Activated naive CD8-positive, alpha-beta T cell treated with anti-CD3 and anti-CD28 coated beads, Interleukin-2, amount 50 U/mL, for 16 hours (primary cell): ENCODE data around the gene AXDND1.
"Not testable (repeated sequence)": the region's sequence is repeated elsewhere in the genome, so short reads cannot be mapped to it uniquely, and the experiment has no call there.

Source experiments
- DNase-seq: peaks from one replicate; pipeline ENCODE4 v3.0.0-alpha.2; 2020; ENCODE audit warnings: low read depth, low spot score

The AXDND1 gene

GRCh38 chr1:179459606-179460206, 93.9 kb downstream of the AXDND1 start:
- DNase-seq = not testable (repeated sequence)

GRCh38 chr1:179465661-179466060, 99.9 kb downstream of the AXDND1 start:
- DNase-seq = not testable (repeated sequence)

GRCh38 chr1:179474713-179475112, 108.9 kb downstream of the AXDND1 start:
- no peak for DNase-seq

- no peak for DNase-seq
Measured at GRCh38 chr1:179476484-179476883, 110.7 kb downstream of the AXDND1 start.

GRCh38 chr1:179478370-179478769, 112.6 kb downstream of the AXDND1 start:
- no peak for DNase-seq

- DNase-seq = no peak
Measured at GRCh38 chr1:179490611-179491010, 124.8 kb downstream of the AXDND1 start.

GRCh38 chr1:179493323-179493722, 127.6 kb downstream of the AXDND1 start:
- DNase-seq = no peak

GRCh38 chr1:179506199-179506598, 140.4 kb downstream of the AXDND1 start:
- no peak for DNase-seq

GRCh38 chr1:179509384-179509783, 143.6 kb downstream of the AXDND1 start:
- no peak for DNase-seq

- DNase-seq = no peak
Measured at GRCh38 chr1:179510038-179510437, 144.3 kb downstream of the AXDND1 start.

- no peak for DNase-seq
Measured at GRCh38 chr1:179516976-179517705, 151.4 kb downstream of the AXDND1 start.

GRCh38 chr1:179518544-179518943, 152.8 kb downstream of the AXDND1 start:
- not testable (repeated sequence) for DNase-seq

- DNase-seq = no peak
Measured at GRCh38 chr1:179529482-179530195, 163.9 kb downstream of the AXDND1 start.

- no peak for DNase-seq
Measured at GRCh38 chr1:179530352-179530751, 164.6 kb downstream of the AXDND1 start.

GRCh38 chr1:179541774-179542173, 176.0 kb downstream of the AXDND1 start:
- no peak for DNase-seq

GRCh38 chr1:179545321-179545720, 179.6 kb downstream of the AXDND1 start:
- no peak for DNase-seq

GRCh38 chr1:179547021-179547535, 181.3 kb downstream of the AXDND1 start:
- DNase-seq = no peak

GRCh38 chr1:179548666-179549367, 183.0 kb downstream of the AXDND1 start:
- no peak for DNase-seq

GRCh38 chr1:179549368-179549700, 183.6 kb downstream of the AXDND1 start:
- DNase-seq = no peak

GRCh38 chr1:179550746-179551682, 185.2 kb downstream of the AXDND1 start:
- no peak for DNase-seq

GRCh38 chr1:179554427-179554826, 188.7 kb downstream of the AXDND1 start:
- DNase-seq = no peak
